Measurements from ENCODE around the gene UBAC2.

UBAC2 gene

DNA sequence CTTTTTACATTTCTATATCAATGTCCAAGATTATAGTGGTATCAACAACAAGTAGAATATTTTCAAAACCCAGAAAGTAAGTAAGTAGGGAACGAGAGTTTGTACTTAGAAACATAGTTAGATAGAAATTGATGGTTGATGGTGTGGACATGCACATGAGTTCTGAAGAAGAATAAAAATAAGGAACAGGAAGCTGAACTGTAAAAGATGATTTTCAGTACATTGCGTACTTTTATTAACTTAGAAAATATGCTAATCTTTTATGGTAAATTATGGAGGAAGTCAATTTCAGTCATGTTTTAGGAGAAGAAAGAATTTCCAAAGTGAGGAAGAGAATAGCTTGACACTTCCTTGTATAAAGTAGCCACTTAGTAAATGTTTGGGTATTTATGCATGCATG is 69.9 kb downstream of the UBAC2 start:
- DNase-seq (ENCODE audit: low read depth) = no peak

DNA sequence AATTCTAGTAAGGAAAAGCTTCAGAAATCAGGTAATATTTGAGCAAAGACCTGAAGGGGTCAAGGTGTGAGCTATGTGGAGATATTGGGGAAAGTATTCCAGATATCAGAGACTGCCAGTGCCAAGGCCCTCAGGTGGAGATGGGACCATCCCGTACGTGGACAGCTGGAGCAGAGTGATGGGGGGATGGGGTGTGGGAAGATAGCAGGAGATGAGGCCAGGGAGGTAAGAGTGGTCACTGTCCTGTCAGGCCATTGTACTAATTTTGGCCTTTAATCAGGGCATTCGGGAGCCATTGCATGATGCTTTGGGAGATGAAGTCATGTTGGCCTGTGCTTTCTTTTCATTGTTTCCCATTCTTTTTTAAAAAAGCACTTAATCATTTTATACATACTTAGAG is 70.6 kb downstream of the UBAC2 start:
- DNase-seq (ENCODE audit: low read depth) = no peak

- DNase-seq (ENCODE audit: low read depth) = no peak
These were observed 71.8 kb downstream of the UBAC2 start for GRCh38 chr13:99272481-99272880.

- DNase-seq (ENCODE audit: low read depth) = no peak
These were observed 72.5 kb downstream of the UBAC2 start for GRCh38 chr13:99273128-99273527.

DNA sequence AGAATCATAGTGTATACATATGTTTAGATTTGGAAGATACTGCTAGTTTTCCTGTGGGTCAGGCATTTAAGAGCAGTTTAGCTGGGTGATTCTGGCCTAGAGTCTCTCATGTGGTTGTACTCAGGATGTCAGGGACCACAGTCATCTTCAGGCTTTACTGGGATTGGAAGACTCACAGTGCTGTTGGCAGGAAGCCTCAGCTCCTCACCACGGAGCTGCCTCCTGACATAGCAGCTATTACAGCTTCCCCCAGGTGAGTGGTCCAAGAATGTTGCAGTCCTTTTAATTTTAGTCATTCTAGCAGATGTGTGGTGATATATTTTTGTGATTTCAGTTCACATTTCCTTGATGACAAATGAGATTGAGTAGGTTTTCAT is 74.4 kb downstream of the UBAC2 start:
- peak; percentile 86 for DNase-seq (ENCODE audit: low read depth)

GRCh38 chr13:99276706-99277105 is 76.1 kb downstream of the UBAC2 start:
- DNase-seq (ENCODE audit: low read depth) = no peak

DNA sequence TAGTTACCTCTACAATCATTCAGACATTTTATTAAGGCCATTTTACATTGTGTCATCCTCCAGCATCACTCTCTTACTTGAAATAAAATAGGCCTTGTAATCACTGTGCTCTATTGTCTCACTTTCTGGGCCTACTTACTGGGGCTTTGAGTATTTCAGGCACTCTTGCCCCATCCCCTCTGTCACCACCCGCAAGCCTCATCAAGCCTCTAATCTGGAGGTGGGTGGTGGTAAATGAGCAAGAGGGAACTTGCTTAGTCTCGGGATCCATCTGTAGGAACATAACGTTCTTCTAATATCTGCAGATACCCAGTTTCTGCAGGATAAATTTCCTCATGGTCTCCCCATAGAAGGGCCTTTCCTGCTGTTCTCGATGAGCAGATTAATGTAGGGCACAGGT is 77.0 kb downstream of the UBAC2 start:
- no peak for DNase-seq (ENCODE audit: low read depth)

DNA sequence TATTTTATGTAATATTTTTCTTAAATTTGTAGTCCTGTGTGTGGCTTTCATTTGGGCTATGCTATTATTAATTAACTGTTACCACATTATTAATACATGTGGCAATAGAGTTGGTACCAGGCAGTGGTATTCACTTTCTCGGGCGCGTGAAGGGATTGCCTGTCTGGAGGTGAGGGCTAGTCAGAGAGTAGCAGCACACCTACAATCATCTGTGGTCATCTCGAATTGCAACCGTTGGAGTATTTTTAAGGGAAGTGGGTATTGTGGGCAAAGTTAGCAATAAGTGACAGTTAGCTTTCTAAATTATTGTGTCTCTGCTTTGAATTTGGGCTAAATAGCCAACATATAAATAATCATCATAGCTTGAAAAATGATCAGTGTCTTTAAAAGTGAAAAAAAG is 77.5 kb downstream of the UBAC2 start:
- DNase-seq (ENCODE audit: low read depth) = no peak

DNA sequence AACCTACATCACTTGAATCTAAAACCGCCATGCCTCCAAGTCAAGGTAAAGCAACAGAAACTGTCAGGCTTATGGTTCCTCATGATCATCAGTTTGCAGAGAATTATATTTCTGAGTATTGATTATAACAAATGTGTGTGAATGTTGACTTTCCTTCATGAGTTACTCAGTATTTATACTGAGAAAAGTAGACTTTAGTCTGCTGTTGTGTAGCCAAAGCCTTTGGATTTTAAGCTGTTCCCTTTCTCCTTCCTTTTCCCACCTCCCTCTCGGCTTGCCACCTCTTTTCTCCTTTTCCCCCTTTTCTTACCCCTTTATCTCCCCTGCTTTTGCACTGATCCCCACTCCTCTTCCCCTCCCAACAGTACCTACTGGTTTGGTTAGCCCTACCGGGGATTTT is 78.2 kb downstream of the UBAC2 start:
- no peak for DNase-seq (ENCODE audit: low read depth)

DNA sequence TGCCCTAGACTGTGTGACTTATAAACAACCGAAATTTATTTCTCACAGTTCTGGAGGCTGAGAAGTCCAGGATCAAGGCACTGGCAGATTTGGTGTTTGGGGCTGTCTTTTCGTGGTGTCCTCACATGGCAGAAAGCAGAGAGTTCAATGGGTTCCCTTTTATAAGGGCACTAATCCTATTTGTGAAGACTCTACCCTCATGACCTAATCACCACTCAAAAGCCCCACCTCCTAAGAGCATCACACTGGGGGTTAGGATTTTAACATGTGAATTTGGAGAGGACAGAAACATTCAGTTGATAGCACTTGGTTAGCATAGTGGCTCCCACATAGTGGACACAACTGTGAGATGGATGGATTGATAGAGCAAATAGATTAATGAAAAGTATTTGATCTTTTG is 79.0 kb downstream of the UBAC2 start:
- no peak for DNase-seq (ENCODE audit: low read depth)

GRCh38 chr13:99280166-99280565 is 79.5 kb downstream of the UBAC2 start:
- DNase-seq (ENCODE audit: low read depth) = peak; percentile 46

DNA sequence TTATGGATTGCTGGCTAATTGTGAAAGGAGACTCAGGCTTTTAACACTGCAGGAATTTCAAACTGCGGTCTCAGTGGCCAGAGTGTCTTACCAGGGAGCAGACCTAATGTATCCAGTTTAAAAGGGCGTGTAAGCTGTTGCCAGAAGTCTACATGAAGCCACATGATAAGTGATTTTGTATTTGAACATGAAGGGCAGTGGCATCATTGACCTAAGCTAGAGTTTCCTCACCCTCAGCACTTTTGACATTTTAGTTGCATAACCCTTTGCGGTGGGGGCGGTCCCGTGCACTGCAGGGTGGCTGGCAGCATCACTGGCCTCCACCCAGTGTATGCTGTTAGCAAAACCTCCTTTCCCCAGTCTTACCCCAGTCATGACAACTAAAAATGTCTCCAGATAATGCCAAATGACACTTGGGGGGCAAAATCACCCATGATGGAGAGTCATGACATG is 81.2 kb downstream of the UBAC2 start:
- DNase-seq (ENCODE audit: low read depth) = no peak

DNA sequence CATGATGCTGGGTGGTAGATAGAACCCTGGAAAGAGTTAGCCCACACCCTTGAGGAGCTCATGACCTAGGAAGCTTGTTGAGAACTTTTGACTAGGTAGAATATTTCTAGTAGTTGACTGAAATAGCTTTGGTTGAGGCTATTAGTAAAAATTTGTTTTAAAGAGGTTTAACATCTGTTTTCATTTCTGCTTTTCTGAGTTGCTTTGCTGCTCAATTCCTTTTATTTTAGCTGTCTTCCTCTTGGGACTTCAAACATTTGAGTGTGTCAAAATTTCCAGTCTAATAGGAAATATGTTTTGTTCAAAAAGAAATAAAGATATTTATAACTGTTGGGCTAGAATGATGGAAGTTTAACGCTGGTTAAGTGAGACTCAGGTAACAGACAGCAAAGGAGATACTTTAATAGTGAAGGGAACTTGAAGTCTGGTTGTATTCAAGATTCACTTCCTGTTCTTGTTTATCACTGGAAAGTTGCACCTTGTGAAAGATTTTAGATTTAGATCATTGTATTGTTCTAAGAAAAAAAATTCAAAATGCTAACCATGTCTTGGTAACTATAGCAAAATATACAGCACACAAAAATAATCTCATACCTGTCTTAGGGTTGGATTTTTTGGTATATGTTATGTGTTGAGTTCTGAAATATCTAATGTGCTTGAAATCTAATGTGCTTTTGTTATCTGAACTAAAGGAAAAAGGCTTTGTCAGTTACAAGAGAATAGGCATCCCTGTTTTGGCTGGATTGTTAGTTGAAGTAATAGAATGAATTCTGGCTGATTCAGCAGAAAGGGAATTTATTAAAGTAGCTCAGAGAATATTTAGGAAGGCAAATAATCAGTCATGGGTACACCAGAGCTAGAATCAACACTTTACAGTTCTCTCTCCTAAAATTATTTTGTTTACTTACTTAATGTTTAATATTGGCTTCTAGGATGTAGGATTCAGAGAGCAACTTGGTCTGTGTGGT is 81.9 kb downstream of the UBAC2 start:
- DNase-seq (ENCODE audit: low read depth) = no peak

DNA sequence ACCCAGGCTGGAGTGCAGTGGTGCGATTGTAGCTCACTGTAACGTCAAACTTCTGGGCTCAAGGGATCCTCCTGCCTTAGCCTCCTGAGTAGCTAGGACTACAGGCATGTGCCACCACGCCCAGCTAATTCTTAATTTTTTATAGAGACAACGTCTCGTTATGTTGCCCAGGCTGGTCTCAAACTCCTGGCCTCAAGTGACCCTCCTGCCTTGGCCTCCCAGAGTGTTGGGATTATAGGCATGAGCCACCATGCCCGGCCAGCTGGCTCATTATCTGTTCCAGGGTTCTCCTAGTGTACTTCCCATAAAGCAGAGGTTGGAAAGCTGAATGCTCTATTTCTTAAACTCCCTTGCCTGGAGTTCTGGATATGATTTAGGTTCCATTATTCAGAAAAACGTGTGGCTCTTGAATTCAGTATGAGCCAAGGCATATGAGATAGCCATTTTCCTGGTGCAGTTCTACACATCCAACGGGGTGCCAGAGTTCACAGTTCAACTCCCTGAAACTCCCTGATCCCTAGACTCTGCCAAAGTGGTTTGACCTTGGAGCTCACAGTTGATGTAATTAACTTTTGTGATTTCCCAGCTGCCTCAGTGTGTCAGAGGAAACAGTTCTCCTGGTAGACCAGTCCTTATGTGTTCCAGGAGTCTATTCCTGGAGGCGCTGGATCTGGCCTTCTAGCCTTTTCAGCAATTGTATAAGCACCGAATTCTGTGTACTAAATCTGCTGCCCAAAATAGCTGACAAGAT is 85.0 kb downstream of the UBAC2 start:
- no peak for DNase-seq (ENCODE audit: low read depth)

GRCh38 chr13:99287551-99287950 is 86.9 kb downstream of the UBAC2 start:
- DNase-seq (ENCODE audit: low read depth) = no peak

- DNase-seq (ENCODE audit: low read depth) = no peak
These were observed 87.4 kb downstream of the UBAC2 start for GRCh38 chr13:99288089-99288488.

- DNase-seq (ENCODE audit: low read depth) = no peak
These were observed 88.6 kb downstream of the UBAC2 start for GRCh38 chr13:99289271-99289670.

- no peak for DNase-seq (ENCODE audit: low read depth)
These were observed 89.2 kb downstream of the UBAC2 start for GRCh38 chr13:99289674-99290337.

DNA sequence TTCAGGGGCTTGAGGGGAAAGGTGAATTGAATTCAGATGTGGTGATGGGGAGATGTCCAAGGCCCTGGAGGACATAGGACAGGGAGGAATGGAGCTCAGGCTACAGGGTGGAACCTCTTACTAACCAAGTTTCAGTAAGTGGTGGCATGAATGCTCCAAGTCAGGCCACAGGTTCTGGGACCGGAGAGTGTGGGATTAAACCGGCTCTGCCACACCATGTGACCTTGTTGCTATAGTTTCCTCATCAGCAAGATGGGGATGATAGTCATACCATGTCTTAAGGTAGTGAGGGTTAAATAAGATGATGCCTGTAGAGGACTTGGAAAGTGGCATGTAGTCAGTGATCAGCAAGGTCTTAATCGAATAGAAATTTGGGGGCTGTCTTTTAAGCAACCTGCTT is 90.2 kb downstream of the UBAC2 start:
- no peak for DNase-seq (ENCODE audit: low read depth)

DNA sequence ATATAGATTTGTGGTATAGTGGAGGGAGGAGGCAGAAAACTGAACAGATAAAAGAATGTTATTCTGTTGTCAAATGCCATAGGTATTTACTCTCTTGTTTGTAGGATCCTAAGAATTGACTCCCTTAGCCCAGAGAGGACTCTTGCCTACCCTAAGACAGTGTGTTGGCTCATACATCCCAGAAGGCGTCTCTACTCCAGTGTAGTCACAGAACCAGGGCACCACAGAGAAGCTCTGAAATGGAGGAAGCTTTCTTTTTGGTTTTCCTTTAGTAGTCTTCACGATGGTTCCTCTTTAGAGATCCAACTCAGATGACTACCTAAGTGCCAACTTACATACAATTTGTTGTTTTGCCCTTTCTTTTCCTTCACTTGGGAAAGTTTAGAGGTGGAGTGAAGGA is 92.5 kb downstream of the UBAC2 start:
- DNase-seq (ENCODE audit: low read depth) = no peak

DNA sequence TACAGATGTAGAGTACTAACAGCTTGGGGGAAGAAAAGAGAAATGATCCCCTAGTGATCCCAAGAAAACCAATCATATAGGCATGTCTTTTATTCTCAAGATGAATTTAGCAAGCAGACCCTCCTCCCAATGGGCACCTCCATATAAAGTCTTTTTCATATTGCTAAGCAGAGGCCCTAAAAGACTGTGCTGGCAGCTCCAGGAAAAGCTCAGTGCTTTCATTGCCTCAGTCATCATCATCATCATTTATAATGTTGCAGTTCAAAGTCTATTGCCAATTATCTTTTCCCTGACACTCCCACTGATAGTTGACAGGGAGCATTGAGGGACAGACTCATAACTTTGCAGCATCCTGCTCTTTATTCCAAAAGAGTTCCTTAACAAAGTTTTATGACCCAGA is 93.5 kb downstream of the UBAC2 start:
- no peak for DNase-seq (ENCODE audit: low read depth)

DNA sequence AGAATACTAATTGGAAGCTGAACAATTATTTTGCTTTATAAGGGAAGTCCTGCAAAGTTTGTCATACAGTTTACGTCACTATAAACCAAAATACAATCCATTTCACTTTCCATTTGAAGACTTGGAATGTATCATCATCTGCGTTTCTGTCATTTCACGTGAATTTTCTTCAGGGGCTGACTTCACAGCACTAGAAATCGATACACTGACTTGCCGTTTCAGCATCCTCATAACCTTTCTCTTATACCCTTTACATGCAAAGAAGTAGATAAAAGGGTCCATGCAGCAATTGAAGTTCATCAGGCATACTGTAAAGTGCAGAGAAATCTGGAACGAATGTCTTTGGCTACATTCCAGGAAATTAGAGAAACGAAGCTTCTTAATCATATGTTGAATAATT is 94.3 kb downstream of the UBAC2 start:
- DNase-seq (ENCODE audit: low read depth) = no peak
